Glutamatergic neuron (in vitro differentiated cells): ENCODE measurements around the gene ASCC3. TPM values are rescaled to one million over a fixed set of nuclear protein-coding genes. Genes with fewer than 3 reads are reported as not detected.
"Not testable (repeated sequence)": the region's sequence is repeated elsewhere in the genome, so short reads cannot be mapped to it uniquely, and the experiment has no call there.

Experiments used
- DNase-seq: peaks from one replicate; pipeline ENCODE4 v3.0.0; 2022
- H3K27ac Mint-ChIP-seq: one replicate; pipeline ENCODE4 v1.8.0; 2020; ENCODE audit warnings: mild to moderate bottlenecking, mixed read lengths, inconsistent platforms; ENCODE audit not compliant: unreplicated experiment
- H3K27me3 Mint-ChIP-seq: one replicate; pipeline ENCODE4 v1.8.0; 2020; ENCODE audit warnings: mild to moderate bottlenecking, moderate library complexity, mixed read lengths, inconsistent platforms; ENCODE audit not compliant: unreplicated experiment
- H3K36me3 Mint-ChIP-seq: one replicate; pipeline ENCODE4 v1.8.0; 2020; ENCODE audit warnings: mild to moderate bottlenecking, mixed read lengths, inconsistent platforms; ENCODE audit not compliant: unreplicated experiment
- H3K4me1 Mint-ChIP-seq: one replicate; pipeline ENCODE4 v1.8.0; 2020; ENCODE audit warnings: mild to moderate bottlenecking, low read depth, mixed read lengths, inconsistent platforms; ENCODE audit not compliant: unreplicated experiment
- H3K4me3 Mint-ChIP-seq: one replicate; pipeline ENCODE4 v1.8.0; 2020; ENCODE audit warnings: mild to moderate bottlenecking, mixed read lengths, inconsistent platforms; ENCODE audit not compliant: unreplicated experiment
- H3K9me3 Mint-ChIP-seq: one replicate; pipeline ENCODE4 v1.8.0; 2020; ENCODE audit warnings: mild to moderate bottlenecking, moderate library complexity, mixed read lengths, inconsistent platforms; ENCODE audit not compliant: unreplicated experiment
- total RNA-seq: library from RNA; stranded (reverse); fragmentation: NEBNext Ultra II Directional; extraction: Animal tissue kit (Norgen Biotek cat#: 25700); gene quantifications from one replicate; pipeline ENCODE4 v1.2.1, GENCODE V29; 2021; ENCODE audit not compliant: unreplicated experiment
- TF ChIP-seq, protein P1 (sequence below): fragments of 200-600 bp; sonication (generic); IDR thresholded peaks from one replicate; pipeline ENCODE4 v1.5.0; 2021; ENCODE audit not compliant: partially characterized antibody, unreplicated experiment

ASCC3 gene
- total RNA-seq, 1 donor from 2014 or later: 49.6 TPM

DNA sequence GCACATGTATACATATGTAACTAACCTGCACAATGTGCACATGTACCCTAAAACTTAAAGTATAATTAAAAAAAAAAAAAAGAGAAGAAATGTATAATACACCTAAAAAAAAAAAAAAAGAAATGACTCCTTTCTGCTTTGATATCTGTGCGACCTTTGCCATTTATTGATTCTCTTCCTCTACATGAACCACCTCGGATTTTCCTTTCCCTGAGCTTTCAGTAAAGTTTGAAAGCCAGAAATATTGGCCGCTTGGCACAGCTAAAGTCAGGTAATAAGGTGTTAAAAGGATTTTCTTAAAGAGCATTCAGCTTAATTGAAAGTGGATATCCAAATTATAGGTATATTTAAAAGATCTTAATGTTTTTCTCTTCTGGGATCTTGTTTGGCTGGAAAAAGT is 12.6 kb upstream of the ASCC3 start:
- H3K4me3 Mint-ChIP-seq: no peak overlapping the region
- H3K27me3 Mint-ChIP-seq: no peaks in the 10 kb centered on the region
- TF ChIP-seq, protein P1, sequence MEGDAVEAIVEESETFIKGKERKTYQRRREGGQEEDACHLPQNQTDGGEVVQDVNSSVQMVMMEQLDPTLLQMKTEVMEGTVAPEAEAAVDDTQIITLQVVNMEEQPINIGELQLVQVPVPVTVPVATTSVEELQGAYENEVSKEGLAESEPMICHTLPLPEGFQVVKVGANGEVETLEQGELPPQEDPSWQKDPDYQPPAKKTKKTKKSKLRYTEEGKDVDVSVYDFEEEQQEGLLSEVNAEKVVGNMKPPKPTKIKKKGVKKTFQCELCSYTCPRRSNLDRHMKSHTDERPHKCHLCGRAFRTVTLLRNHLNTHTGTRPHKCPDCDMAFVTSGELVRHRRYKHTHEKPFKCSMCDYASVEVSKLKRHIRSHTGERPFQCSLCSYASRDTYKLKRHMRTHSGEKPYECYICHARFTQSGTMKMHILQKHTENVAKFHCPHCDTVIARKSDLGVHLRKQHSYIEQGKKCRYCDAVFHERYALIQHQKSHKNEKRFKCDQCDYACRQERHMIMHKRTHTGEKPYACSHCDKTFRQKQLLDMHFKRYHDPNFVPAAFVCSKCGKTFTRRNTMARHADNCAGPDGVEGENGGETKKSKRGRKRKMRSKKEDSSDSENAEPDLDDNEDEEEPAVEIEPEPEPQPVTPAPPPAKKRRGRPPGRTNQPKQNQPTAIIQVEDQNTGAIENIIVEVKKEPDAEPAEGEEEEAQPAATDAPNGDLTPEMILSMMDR: no peak
- no peaks in the 10 kb centered on the region for H3K4me1 Mint-ChIP-seq
- no peaks in the 10 kb centered on the region for H3K9me3 Mint-ChIP-seq
- DNase-seq: no peak
- peaks cover 1% of the 10 kb centered on the region for H3K36me3 Mint-ChIP-seq
- H3K27ac Mint-ChIP-seq: no peak overlapping the region

DNA sequence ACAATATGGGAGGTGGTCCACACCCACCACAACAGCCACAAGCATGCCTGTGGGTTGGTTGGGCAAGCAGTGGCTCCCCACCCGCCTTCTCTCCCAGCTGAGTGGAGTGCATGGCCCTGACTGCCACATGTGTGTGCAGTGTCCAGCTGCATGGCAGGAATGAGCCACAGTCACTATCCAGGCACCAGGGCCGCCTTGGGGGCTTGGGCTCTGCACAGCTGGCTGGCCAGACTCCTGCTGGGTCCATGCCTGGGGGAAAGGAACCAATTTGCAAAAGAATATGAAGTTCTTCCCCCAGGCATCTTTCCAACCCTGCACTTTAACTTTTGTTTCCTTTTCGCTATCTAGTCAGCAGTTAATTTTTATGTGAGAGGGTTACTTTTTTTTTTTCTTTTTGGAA is 11.6 kb upstream of the ASCC3 start:
- DNase-seq: no peak
- H3K9me3 Mint-ChIP-seq: no peaks in the 10 kb centered on the region
- no peaks in the 10 kb centered on the region for H3K4me1 Mint-ChIP-seq
- TF ChIP-seq, protein P1: no peak
- no peaks in the 10 kb centered on the region for H3K36me3 Mint-ChIP-seq
- H3K4me3 Mint-ChIP-seq: no peak overlapping the region
- no peaks in the 10 kb centered on the region for H3K27me3 Mint-ChIP-seq
- H3K27ac Mint-ChIP-seq: no peak overlapping the region

DNA sequence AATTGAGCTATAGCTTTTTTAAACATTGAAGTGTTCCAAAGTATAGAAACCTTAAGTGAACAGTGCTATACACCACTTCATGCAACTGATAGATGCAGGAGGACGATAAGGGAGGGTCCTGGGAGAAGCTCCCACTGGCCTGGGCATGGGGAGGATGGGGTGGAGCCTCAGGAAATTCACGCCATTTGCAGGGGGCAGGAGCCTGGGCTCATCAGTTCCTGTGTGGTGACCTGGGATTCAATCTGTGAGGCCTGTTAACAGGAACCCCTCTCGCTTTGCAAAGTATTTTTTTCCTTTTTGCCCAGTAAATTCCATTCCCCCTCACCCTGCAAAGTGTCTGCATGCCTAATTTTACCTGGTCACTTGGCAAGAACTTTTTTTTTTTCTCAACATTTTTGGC is 11.0 kb upstream of the ASCC3 start:
- H3K9me3 Mint-ChIP-seq: no peaks in the 10 kb centered on the region
- TF ChIP-seq, protein P1: no peak
- H3K27ac Mint-ChIP-seq: no peak overlapping the region
- no peaks in the 10 kb centered on the region for H3K4me1 Mint-ChIP-seq
- no peaks in the 10 kb centered on the region for H3K27me3 Mint-ChIP-seq
- DNase-seq: no peak
- no peak overlapping the region for H3K4me3 Mint-ChIP-seq
- H3K36me3 Mint-ChIP-seq: no peaks in the 10 kb centered on the region

DNA sequence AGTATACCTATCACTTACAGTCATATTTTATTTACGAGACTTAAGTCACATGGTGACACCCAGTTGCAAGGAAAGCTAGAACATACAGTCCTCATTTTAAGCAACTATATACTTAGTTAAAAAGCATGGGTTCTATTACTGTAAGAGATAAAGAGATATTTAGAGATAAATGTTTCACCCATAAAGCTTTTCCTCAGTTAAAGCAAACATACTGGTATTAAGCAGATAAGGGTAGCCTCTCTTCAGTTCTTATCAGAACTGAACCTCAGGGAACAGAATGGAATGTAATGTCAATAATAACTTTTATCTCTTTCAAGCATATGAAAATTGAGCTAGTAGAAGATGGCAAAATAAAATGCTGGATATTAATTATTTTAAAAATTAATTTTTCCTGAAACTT is 9.9 kb upstream of the ASCC3 start:
- DNase-seq: no peak
- Mint-ChIP-seq H3K36me3 (no peaks in the 10 kb centered on the region), H3K27ac (no peak overlapping the region), H3K27me3 (no peaks in the 10 kb centered on the region), H3K9me3 (no peaks in the 10 kb centered on the region), H3K4me3 (no peak overlapping the region), H3K4me1 (no peaks in the 10 kb centered on the region)
- TF ChIP-seq, protein P1: no peak

DNA sequence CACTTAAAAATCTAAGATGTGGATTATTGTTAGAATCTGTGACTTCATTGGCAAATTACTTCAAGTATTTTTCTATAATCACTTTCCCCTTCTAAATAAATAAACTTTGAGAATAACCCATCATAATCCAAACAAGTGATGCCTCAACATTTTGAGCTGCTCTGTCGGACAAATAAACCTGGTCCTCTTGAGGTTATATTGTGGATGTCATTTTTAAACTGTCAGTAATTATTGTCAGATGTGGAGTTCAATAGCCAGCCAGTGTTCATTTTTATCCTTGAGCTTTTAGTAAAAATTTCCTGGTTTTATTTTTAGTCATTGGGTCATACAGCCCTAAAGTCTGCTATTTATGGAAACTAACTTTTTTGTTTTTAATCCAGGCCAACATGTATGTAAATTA is 9.5 kb upstream of the ASCC3 start:
- not testable (repeated sequence) for DNase-seq, H3K27ac Mint-ChIP-seq, H3K9me3 Mint-ChIP-seq, H3K36me3 Mint-ChIP-seq, H3K4me3 Mint-ChIP-seq, H3K27me3 Mint-ChIP-seq, H3K4me1 Mint-ChIP-seq

DNA sequence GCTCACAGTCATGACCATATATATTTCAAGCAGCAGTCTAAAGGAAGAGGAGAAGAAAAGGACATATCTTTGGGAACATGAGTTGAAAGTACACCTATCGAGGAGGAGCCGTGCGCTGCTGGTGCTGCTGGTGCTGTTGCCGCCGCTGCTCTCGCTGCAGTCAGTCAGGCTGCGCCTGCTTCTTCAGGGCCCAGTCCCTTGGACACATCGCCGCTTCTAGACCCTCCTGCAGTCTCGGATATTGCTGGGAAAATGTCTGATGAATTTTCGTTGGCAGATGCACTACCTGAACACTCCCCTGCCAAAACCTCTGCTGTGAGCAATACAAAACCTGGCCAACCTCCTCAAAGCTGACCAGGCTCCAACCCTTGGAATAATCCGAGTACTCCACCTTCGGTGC is 8.2 kb upstream of the ASCC3 start:
- TF ChIP-seq, protein P1: no peak
- Mint-ChIP-seq H3K9me3 (no peaks in the 10 kb centered on the region), H3K4me1 (no peaks in the 10 kb centered on the region), H3K36me3 (no peaks in the 10 kb centered on the region), H3K27me3 (no peaks in the 10 kb centered on the region), H3K4me3 (no peak overlapping the region), H3K27ac (no peak overlapping the region)
- DNase-seq: no peak
